RKO (cell line): Measurements from ENCODE around the gene TARBP2.
"Not testable (repeated sequence)": the region's sequence is repeated elsewhere in the genome, so short reads cannot be mapped to it uniquely, and the experiment has no call there.

Experiments
- DNase-seq: peaks from one replicate; pipeline ENCODE4 v3.0.0-alpha.2; 2016; ENCODE audit warnings: low spot score

The TARBP2 gene

DNA sequence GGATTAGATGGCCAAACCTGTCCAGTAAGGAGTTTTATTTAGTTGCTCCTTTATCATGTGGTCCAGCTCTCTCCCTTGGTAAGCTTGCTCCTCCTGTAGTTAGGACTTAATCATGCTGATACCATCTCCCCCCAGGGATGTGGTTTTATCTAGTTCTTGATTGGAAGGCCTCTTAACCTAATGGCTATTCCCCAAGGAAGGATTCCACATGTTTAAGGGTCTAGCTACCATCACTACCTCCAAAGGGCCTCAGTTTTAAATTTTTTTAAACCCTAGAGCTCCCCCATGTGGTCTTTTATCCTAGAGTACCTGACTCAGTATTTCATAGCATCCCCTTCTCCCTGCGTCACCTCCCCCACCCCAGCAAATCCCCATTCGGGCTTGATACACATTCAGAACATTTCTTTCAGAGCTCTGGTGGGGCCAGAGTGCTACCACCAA, 24.3 kb upstream of the TARBP2 start:
- DNase-seq: no peak

DNA sequence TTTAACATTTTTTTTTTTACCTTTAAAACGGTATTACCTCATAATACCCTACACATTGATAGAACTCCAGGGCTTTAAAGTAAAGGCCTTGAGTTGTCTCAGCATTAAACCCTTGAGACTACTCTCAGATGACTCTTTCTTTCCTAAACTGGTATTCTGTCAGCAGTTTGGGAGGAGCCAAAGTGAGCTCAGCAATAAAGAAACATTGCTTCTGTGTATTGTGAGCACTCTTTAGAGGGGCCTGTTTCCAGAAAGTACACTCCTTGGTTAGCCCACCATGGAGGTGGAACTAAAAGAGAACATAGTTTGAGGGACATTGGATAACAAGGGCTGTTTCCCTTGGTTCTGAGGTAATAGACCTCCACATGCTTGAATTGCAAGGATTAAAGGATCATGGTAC, 22.2 kb upstream of the TARBP2 start:
- no peak for DNase-seq

DNA sequence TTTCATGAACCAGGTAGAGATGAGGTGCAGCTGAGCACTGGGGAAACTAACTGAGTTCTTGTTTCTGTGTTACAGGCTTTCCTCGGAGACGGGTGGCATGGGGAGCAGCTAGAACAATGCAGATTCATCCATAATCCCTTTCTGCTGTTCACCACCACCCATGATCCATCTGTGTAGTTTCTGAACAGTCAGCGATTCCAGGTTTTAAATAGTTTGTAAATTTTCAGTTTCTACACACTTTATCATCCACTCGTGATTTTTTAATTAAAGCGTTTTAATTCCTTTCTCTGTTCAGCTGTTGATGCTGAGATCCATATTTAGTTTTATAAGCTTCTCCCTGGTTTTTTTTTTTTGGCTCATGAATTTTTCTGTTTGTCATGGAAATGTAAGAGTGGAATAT, 21.8 kb upstream of the TARBP2 start:
- no peak for DNase-seq

GRCh38 chr12:53480491-53481442, 20.3 kb upstream of the TARBP2 start:
- no peak for DNase-seq

- not testable (repeated sequence) for DNase-seq
These were observed 19.6 kb upstream of the TARBP2 start for GRCh38 chr12:53481458-53481857.

- DNase-seq: peak; percentile 64
These were observed 19.0 kb upstream of the TARBP2 start for GRCh38 chr12:53481939-53482586.

DNA sequence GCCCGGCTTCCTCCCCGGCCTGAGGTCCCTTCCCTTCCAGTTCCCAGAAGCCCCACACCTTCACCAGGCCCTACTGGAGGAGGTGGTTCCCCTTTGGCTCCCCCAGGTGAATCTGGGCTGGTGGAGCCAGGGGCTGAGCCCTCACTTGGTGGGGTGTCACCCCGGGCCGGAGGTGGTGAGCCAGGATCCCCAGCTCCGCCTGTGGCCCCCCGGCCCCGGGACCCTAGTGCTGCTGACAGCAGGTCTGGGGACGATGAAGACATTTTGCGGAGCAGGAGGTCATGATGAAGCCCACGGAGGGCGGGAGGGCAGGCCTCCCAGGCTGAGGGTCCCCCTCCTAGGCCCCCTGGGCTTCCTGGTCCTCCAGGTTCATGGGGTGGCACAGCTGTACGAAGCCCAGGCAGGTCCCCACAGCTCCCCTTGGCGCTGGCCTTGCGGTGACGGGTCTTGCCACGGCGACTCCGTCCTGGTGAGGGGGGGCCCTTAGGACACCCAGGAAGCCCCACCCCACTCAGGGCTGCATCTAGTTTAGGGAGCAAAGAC, 18.4 kb upstream of the TARBP2 start:
- no peak for DNase-seq

- DNase-seq: no peak
These were observed 17.7 kb upstream of the TARBP2 start for GRCh38 chr12:53483225-53483978.

DNA sequence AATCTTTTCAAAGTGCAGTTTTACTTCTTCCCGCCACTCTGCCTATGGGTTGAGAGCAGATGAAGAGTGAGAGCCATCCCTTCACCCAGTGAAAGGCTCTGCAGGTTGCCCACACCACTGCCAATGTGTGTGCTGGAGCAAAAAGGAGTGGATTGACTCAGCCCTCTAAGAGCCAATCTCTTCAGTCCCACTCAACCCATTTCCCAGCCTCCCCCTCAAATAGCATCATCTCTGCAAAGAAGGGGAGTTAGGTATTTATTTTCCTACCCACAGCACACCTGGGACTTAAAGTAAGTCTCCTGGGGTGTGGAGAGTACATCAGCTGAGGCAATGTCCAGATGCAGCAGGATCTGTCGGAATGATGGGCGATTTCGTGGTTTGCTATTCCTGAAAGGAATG, 17.1 kb upstream of the TARBP2 start:
- DNase-seq: no peak

DNA sequence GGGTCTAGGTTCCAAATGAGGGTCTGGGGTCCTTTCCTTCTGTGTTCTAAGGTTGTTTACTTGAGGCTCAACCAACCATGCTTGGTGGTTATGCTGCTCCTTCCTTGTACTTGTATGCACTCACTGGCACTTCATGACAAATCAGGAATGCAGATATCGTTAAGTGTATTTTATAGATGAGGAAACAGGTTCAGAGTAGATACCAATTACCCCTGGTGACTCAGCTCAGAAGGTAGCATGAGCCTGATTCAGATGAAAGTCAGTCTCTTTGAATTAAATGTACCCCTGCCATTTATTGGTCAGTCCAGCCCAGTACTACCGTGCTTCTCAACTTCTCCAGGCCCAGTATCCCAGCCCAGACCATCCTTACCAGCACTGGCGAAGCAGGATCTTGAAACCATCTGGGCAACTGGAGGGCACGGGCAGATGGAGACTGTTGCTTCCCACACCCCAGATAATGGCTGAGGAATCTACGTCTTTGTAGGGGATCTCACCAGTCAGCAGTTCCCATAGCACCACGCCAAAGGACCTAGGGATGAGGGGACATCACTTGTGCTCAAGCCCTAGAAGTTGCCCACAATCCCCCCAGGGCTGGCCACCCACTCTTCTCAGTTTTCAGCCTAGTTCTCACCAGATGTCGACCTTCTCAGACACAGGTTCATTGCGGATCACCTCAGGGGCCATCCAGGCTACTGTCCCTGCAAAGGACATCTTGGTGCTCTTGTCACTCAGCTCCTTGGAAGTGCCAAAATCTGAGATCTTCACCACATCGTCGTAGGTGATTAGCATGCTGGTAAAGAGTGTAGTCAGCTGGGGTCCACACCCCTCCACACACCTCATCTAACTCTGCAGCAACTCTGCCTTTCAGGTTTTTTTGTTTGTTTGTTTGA, 16.2 kb upstream of the TARBP2 start:
- no peak for DNase-seq

DNA sequence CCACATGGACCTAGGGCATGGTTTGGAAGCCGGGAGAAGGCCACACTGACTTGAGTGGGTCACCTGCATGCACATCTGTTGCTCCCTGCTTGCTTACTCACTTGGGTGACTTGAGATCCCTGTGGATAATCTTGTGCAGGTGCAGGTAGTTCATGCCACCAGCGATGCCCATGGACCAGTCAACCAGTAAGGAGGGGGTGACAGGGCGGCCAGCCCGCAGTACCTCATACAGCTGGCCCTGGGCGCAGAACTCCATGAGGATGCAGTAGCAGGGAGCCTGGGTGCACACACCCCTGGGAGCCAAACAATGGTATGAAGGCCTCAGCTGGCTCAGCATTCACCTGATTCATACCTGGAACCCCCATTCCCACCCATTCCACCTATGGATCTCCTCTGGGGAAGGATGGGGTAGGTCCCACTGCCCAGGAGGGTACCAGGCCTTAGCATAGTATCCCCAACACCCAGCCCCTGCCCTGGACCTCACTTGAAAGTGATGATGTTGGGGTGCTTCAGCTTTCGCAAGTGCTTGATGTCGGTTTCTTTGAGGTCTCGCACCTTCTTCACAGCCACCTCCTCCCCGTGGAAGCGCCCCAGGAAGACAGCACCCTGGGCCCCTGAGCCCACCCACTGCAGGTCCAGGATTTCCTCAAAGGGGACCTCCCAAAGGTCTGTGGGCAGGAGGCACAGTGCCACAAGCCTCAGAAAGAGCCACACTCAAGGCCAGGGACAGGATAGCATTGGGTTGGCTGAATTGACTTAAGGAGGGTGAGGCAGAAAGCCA, 14.9 kb upstream of the TARBP2 start:
- no peak for DNase-seq

- no peak for DNase-seq
These were observed 14.2 kb upstream of the TARBP2 start for GRCh38 chr12:53486736-53487487.

- DNase-seq: no peak
These were observed 11.7 kb upstream of the TARBP2 start for GRCh38 chr12:53489242-53489864.

DNA sequence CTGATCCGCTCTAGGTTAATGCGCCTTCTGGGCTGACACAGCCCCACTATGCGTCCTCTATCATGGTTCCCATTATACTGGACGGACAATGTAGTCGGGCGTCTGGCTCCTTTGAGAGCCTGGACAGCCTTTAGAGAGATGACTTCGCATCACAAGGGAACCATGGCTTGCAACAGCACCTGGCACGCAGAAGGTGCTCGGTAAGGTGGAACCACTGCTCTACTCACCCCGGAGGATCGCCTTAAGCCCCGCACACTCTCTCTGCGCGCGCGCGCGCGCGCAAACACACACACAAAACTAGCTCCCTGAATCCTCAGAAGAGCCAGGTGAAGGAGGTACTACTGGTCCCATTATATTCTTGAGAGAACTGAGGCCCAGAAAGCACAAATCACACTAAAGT, 8.9 kb upstream of the TARBP2 start:
- DNase-seq: no peak

DNA sequence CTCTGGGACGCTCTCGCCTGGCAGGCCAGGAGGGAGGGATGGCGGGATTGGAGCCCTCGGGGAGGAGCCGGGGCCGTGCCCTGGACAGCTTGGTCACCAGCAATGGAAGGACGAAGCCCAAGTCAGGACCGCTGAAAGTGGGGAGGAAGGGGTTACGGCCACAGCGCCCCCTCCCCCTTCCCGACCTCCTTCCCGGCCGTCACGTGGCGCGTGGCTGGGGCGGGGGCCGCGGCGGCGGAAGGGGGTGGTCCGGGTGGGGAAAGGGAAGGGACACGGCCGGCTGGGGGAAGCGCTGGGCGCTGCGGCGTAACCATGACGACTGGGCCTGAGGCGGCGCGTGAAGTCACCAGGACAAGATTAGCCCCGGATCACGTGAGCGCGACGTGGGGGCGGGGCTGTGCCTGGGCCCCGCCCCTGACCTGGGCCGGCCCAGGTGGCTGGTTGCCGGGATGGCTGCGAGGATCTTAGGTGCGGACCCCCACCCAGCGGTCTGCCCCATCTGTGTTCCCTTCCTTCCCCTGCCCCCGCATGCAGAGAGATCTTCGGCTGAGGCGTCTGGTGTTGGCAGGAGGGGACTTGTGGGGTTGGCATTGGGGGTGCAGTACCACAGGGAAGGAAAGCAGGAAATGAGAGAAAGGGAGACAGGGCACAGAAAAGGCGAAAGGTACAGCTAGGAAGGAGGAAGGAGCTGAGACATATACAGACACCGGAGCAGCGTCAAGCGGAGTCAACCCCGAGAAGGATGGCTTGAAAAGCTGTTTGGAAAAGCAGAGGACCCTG, 8.1 kb upstream of the TARBP2 start:
- peak; percentile 81 for DNase-seq

DNA sequence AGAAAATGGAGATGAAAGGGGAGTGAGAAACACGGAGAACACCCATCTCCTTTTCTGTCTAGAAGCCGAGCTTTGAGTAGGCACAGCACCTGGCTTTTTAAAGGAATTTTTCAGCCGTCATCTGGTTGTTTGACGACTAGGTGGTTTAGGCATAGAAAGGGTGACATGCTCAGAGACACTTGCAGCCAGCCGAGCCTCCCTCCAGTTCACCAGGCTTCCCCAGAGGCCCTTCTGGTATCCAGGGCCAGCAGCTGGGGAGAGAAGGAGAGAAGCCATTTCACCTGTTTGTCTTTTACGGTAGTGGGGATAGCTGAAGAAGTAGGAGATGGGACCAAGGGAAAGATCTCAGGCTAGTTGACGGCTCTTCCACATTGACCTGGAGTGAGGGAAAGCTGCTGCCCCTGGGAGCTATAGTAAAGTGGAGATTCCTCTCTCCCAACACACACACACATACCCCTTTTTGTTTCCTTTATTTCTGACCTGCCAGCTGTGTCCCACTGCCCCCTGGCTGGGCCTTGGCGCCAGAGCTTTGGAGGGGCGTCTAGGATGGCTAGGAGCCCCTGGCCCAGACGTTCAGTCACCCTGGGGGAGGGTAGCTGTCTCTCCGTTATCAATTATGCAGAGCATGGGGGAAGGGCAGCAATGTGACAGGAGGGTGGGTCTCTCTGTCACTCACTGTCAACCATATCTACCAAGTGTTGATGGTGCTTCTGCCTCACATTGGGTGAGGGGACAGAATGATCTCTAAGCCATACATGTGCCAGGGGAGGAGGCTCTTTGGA, 7.3 kb upstream of the TARBP2 start:
- no peak for DNase-seq

DNA sequence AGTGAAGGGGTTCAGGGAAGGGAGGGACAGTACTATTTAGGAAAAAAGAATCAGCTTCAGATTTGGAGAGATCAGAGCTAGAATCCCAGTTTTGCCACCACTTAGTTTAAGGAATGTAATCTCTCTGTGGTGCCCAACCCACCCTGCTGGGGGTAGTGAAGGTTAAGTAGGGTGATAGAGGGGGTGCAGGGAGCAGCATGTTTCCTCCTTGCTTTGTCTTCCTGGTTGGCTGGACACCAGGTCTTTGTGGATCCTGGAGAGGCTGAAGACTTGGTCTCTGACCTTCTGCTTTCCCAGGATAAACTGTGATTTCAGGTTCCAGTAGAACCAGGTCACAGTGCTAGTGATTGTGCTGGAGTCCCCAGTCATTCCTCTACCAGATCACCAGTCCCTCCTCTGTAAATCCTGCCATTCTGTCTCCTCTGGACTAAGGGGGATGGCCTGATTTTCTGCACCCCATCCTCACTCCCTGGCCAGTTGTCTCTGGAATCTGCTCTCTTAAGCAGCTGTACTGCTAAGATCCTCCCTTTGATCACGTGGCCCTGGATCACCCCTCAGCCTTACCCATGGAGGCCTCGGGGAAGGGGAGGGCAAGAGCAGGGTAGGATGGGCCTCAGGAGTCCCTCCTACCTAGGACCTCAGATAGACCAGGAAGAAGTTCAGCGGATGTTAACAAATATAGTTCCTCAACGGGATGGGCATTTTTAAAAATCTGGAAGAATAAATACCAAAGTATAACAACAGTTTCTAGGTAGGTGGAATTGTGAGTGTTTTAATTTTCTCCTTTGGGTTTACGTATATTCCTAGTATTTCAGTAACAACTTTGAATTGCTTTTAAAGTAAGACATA, 5.0 kb upstream of the TARBP2 start:
- DNase-seq: no peak
